SK-MEL-5 (cell line): ENCODE measurements around the gene ERGIC2. TPM values are rescaled to one million over a fixed set of nuclear protein-coding genes. Genes with fewer than 3 reads are reported as not detected.
A peak's percentile ranks its signal among the peaks of the same experiment; 100 is the strongest.
"Not testable (repeated sequence)": the region's sequence is repeated elsewhere in the genome, so short reads cannot be mapped to it uniquely, and the experiment has no call there.

Experiments used
- DNase-seq: peaks from one replicate; pipeline ENCODE4 v3.0.0-alpha.2; 2016; ENCODE audit warnings: low read depth, low spot score
- in situ Hi-C: cut with HindIII; loops from 2 replicates; pipeline ENCODE4 v1.10.0; 2016; ENCODE audit warnings: low sequenced_read_pairs, high pct_unique_total_duplicates, low pct_unique_long_range_greater_than_20kb
- polyA plus RNA-seq, 2 experiments: library from polyadenylated mRNA; depleted of rRNA; stranded (reverse); fragments of >200 nt; gene quantifications; 2 replicates each; pipeline ENCODE4 v1.2.3, GENCODE V29; 2015
- total RNA-seq: library from RNA; depleted of rRNA; stranded (reverse); fragments of >200 nt; shearing (Covaris generic); gene quantifications from 2 replicates; pipeline ENCODE4 v1.2.3, GENCODE V29; 2014; rRNA removed

The ERGIC2 gene
- total RNA-seq: 146 and 165 TPM in 2 replicates
- 85.9 and 91.3 TPM in 2 replicates for polyA plus RNA-seq (2015; cell fraction: cytosol; rRNA removed)
- polyA plus RNA-seq (2015; cell fraction: nucleus; rRNA removed): 35.5 and 79.3 TPM in 2 replicates

- in situ Hi-C loops: no loop called here
- DNase-seq: peak; percentile 99
Measured at GRCh38 chr12:29380536-29381523, at the start of gene ERGIC2. Gene ERGIC2 (minus strand): TSS chr12:29381172. CDS start chr12:29371633, 9,539 bp downstream.

GRCh38 chr12:29430716-29431044, 49.7 kb upstream of the ERGIC2 start:
- in situ Hi-C loops: no loop called here
- no peak for DNase-seq

GRCh38 chr12:29429999-29430715, 49.2 kb upstream of the ERGIC2 start:
- in situ Hi-C loops: no loop called here
- DNase-seq: no peak

- in situ Hi-C loops: no loop called here
- no peak for DNase-seq
Measured at GRCh38 chr12:29428633-29429032, 47.7 kb upstream of the ERGIC2 start.

- peak; percentile 63 for DNase-seq
- in situ Hi-C loops: no loop called here
Measured at GRCh38 chr12:29427964-29428363, 47.0 kb upstream of the ERGIC2 start.

GRCh38 chr12:29426498-29426897, 45.5 kb upstream of the ERGIC2 start:
- DNase-seq: no peak
- in situ Hi-C loops: no loop called here

GRCh38 chr12:29425722-29426121, 44.8 kb upstream of the ERGIC2 start:
- in situ Hi-C loops: no loop called here

GRCh38 chr12:29416748-29417147, 35.8 kb upstream of the ERGIC2 start:
- DNase-seq: no peak
- in situ Hi-C loops: no loop called here

More at GRCh38 chr12:29425722-29426121, 44.8 kb upstream of the ERGIC2 start:
- no peak for DNase-seq

GRCh38 chr12:29415111-29415510, 34.1 kb upstream of the ERGIC2 start:
- in situ Hi-C loops: no loop called here
- DNase-seq: no peak

- DNase-seq: no peak
- in situ Hi-C loops: no loop called here
Measured at GRCh38 chr12:29414368-29414767, 33.4 kb upstream of the ERGIC2 start.

GRCh38 chr12:29405561-29405960, 24.6 kb upstream of the ERGIC2 start:
- in situ Hi-C loops: no loop called here
- no peak for DNase-seq

GRCh38 chr12:29403991-29404390, 23.0 kb upstream of the ERGIC2 start:
- DNase-seq: no peak
- in situ Hi-C loops: no loop called here

GRCh38 chr12:29402437-29402836, 21.5 kb upstream of the ERGIC2 start:
- no peak for DNase-seq
- in situ Hi-C loops: no loop called here

GRCh38 chr12:29398495-29398894, 17.5 kb upstream of the ERGIC2 start:
- in situ Hi-C loops: no loop called here
- DNase-seq: no peak

GRCh38 chr12:29396774-29397173, 15.8 kb upstream of the ERGIC2 start:
- DNase-seq: no peak
- in situ Hi-C loops: no loop called here

GRCh38 chr12:29395356-29395755, 14.4 kb upstream of the ERGIC2 start:
- DNase-seq: no peak
- in situ Hi-C loops: no loop called here

GRCh38 chr12:29390419-29390818, 9.4 kb upstream of the ERGIC2 start:
- in situ Hi-C loops, DNase-seq: not testable (repeated sequence)

GRCh38 chr12:29389295-29389919, 8.4 kb upstream of the ERGIC2 start:
- in situ Hi-C loops: no loop called here

More at GRCh38 chr12:29389295-29389919, 8.4 kb upstream of the ERGIC2 start:
- DNase-seq: no peak
